ENCODE data around the gene RCSD1.
A peak's percentile ranks its signal among the peaks of the same experiment; 100 is the strongest.
"Not testable (repeated sequence)": the region's sequence is repeated elsewhere in the genome, so short reads cannot be mapped to it uniquely, and the experiment has no call there.

RCSD1 gene

DNA sequence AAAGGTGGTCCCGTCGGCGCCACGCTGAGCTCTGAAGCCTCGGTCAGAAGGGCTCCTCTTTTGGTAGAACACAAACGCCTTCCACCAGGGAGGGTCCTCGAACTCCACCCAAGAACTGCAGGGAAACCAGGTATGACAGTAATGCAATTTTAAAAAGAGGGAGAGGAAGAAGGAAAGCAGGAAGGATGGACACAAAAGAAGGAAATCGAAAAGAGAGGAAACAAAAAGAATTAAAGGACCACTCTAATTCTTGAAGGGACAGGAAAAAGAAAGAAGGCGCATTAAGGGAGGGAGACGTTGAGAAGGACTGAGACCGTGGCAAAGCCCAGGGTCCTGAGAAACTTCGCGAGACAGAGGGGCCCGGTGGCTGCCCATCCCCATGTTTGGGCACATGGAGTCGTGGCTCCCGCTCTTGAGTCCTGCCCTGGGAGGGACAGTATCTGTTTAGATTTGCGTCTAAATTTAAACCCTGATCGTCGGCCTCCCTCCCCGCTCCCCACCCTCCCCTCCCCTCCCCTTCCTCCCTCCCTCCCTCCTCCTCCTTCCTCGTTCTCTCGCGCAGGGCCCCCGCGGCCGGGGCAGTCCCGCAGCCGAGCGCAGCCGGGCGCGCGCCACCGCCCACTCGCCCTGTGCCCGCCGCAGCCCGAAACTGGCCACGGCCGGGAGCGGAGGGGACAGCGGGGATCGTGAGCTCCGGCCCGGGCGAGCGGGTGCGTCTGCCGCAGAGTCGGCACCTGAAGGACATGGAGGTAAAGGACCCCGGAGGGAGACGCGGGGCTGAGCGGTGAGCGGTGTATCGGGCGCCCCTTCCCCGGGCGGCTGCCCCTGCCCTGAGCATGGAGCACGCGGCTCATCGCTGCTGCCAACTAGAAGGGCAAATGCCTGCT is at the start of gene RCSD1:
TSS of gene RCSD1 (plus strand) at position 552 of the 887 bp plus-strand sequence. CDS start at position 744, 192 bp downstream.
- DNase-seq (ENCODE audit: low read depth), result peak; percentile 48

- no peak for DNase-seq (ENCODE audit: low read depth)
Observed at GRCh38 chr1:167582064-167582463, 48.0 kb upstream of the RCSD1 start.

DNA sequence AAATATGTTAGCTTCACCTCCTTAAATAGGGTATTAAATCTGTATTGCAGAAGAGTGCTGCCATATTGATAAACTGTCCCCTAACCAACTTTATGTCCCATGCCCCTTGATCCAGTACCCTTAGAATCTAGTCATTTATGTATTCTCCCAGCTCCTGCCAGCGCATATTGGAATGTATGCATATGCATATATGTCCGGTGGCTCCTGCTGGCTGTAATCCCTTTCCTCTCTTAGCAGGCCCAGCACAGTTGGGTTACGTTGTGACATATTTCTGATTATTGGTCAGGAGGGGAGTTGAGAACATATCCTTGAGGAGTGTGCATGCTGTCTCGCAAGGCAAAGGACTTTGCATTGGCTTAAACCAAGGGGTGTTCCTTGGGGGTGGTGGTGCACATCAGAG is 47.3 kb upstream of the RCSD1 start:
- no peak for DNase-seq (ENCODE audit: low read depth)

DNA sequence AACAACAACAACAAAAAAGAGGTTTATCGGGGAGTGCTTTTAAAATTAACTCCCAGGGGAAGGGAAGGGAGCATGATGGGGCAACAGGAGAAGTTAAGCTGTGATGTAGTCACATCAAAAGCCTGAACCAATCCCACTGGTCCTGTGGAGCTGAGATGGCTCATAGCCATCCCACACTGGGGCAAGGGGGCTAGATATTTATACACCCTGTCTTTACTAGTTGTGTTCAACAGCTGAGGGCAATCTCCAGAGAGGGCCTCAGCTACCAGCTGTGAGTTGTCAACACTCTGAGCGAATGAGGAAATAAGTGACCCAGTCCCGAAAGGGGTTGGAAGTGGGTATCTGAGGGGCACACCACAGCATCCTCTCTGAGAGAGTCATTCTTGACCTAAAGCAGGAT is 45.5 kb upstream of the RCSD1 start:
- DNase-seq (ENCODE audit: low read depth), result no peak

- no peak for DNase-seq (ENCODE audit: low read depth)
Observed at GRCh38 chr1:167587342-167587741, 42.7 kb upstream of the RCSD1 start.

GRCh38 chr1:167587872-167588271 is 42.2 kb upstream of the RCSD1 start:
- no peak for DNase-seq (ENCODE audit: low read depth)

- DNase-seq (ENCODE audit: low read depth), result no peak
Observed at GRCh38 chr1:167588361-167588760, 41.7 kb upstream of the RCSD1 start.

DNA sequence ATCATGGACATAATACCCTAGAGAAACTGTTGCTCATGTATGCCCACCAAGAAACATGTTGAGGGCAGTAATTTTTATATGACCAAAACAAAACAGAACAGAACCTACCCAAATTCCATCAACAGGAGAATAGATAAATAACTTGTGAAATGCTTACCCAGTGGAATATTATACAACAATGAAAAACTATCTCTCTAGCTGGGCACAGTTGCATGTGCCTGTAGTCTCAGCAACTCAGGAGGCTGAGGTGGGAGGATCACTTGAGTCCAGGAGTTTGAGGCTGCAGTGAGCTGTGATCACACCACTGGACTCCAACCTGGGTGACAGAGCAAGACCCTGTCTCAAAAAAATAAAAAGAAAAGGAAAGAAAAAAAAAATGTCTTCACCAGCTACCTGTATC is 37.6 kb upstream of the RCSD1 start:
- DNase-seq (ENCODE audit: low read depth), result no peak

GRCh38 chr1:167593860-167594259 is 36.2 kb upstream of the RCSD1 start:
- DNase-seq (ENCODE audit: low read depth), result no peak

DNA sequence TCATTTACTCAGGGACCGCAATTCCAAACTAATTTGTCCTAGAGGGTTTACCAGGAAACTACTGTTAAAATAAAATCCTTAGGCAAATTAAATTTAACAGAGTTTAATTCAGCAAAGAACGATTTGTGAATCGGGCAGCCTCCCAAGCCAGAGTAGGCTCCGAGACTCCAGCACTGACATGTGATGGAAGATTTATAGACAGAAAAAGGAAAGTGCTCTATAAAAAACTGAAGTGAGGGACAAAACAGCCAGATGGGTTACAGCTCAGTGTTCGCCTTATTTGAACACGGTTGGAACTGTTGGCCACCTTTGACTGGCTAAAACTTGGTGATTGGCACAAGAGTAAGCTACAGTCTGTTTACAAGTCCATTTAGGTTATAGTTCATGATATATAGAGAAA is 35.2 kb upstream of the RCSD1 start:
- DNase-seq (ENCODE audit: low read depth), result no peak

GRCh38 chr1:167599957-167600581 is 30.0 kb upstream of the RCSD1 start:
- no peak for DNase-seq (ENCODE audit: low read depth)

GRCh38 chr1:167601442-167602383 is 28.3 kb upstream of the RCSD1 start:
- no peak for DNase-seq (ENCODE audit: low read depth)

DNA sequence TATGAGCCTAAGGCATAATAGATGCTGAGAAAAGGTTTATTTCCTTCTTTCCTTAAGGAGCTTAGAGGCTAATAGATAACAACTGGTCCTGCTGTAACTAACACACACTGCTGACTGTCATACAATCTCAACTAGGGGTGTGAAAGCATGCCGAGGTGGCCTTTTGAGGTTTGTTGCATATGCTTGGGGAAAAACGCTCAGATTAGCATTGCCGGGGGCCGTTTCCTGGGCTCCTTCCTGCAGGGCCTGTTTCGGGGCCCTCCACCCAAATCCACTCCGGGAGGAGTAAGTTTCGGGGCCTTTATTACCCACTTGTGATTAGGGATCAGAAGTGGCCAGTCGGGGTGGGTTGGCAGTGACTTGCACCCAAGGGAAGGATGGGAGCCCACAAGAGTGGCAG is 27.2 kb upstream of the RCSD1 start:
- no peak for DNase-seq (ENCODE audit: low read depth)

DNA sequence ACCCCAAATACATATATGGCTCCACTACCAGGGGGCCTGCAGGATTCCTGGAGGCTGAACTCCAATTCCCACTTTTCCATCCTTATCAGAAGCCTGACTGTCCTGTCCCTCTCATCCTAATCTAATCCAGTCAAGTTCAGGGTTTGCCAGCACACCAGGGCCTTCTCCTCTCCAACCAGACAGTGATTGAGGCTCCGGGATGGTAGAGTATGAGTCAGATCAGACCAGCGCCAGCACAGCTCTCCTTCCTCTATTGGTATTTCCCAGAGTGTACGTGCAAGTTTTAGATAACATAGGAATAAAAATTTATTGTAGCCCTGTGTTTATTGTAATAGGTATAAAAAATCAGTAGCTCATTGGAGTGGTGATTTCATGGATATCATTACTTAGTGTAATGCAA is 24.5 kb upstream of the RCSD1 start:
- no peak for DNase-seq (ENCODE audit: low read depth)

DNA sequence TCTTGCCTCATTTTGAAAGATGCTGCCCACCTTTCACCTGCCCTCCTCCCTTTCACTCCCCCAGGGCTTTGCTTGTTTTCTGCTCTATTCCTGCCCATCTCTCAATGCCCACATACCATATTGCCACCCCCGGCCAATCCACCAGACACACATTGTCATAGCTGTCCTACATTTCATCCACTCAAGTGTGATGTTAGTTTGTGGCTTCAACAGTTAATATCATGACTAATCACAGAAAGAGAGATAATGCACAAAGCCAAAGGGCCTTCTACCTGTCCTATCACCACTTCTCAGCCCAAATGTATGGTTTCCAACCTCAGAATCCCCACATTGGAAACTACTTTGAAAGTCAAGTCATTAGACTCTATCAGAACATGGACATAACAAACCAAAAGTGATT is 18.0 kb upstream of the RCSD1 start:
- DNase-seq (ENCODE audit: low read depth), result no peak

DNA sequence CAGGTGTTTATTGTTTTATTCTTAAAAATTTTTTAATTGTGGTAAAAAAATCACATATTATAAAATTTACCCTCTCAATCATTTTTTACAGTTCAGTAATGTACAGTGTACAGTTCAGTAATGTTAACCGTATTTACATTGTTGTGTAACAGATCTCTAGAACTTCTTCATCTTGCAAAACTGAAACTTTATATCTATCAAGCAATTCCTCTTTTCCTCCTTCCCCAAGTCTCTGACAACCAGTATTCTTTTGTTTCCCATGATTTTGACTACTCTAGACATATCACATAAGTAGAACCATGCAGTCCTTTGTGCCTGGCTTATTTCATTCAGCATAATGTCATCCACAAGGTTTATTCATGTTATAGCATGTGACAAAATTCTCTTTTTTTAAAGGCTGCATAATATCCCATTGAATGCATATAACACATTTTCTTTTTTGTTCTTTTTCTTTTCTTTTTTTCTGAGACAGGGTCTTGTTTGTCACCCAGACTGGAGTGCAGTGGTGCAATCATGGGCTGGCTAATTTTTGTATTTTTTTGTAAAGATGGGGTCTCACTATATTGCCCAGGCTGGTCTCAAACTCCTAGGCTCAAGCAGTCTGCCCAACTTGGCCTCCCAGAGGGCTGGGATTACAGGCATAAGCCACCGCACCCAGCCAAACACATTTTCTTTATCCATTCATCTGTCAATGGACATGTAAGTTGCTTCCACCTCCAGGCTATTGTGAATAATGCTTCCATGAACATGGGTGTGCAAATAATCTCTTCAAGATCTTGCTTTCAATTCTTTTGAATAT is 17.2 kb upstream of the RCSD1 start:
- no peak for DNase-seq (ENCODE audit: low read depth)

GRCh38 chr1:167613984-167614383 is 16.0 kb upstream of the RCSD1 start:
- DNase-seq (ENCODE audit: low read depth), result not testable (repeated sequence)

GRCh38 chr1:167614851-167615250 is 15.2 kb upstream of the RCSD1 start:
- no peak for DNase-seq (ENCODE audit: low read depth)

DNA sequence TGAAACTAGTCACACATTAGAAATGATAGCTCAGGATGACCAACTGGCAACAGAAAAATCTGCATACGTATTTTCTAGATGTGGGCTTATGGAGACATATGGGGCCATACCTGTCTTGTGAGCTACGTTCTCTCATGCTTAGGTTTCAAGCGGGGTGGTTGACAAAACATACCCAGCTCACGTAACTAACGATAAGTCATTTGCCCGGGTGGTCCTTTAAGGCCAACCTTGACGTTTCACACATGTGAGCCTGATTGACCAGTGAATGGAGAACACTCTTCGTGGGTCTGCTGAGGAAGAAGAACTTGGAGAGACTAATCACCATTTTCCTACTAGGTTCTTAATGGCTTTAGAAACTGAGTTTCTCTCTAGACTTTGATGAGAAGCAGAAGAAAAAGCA is 13.5 kb upstream of the RCSD1 start:
- DNase-seq (ENCODE audit: low read depth), result no peak

GRCh38 chr1:167617153-167618147 is 12.6 kb upstream of the RCSD1 start:
- no peak for DNase-seq (ENCODE audit: low read depth)

All from stimulated activated CD8-positive, alpha-beta memory T cell treated with anti-CD3 and anti-CD28 coated beads, Interleukin-7, amount 100 ng/mL, for 24 hours (primary cell).